Activated CD8-positive, alpha-beta memory T cell treated with anti-CD3 and anti-CD28 coated beads, Interleukin-2, amount 50 U/mL, for 24 hours (primary cell): ENCODE measurements around the gene PTPRT.

Experiments
- DNase-seq: peaks from one replicate; pipeline ENCODE4 v3.0.0-alpha.2; 2020; ENCODE audit errors: extremely low read depth

PTPRT gene

DNA sequence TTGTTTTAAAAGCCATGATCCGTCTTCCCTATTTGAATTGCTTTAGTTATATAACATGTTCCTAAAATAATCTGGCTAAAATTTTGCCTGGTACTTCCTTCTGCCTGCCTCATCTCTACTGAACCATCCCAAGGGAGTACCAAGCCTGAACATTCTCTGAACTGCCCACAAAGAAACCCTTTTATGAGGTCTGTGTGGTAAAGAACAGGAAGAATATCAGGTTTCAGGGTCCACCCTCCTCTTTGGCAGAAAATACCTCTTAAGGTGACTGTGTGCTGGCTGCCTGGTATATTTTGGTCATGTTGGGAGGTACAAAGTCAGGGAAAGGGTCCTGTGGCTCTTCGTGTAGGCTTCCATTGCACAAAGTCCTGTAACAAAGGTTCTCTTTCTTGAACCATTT, 997.4 kb downstream of the PTPRT start:
- no peak for DNase-seq

DNA sequence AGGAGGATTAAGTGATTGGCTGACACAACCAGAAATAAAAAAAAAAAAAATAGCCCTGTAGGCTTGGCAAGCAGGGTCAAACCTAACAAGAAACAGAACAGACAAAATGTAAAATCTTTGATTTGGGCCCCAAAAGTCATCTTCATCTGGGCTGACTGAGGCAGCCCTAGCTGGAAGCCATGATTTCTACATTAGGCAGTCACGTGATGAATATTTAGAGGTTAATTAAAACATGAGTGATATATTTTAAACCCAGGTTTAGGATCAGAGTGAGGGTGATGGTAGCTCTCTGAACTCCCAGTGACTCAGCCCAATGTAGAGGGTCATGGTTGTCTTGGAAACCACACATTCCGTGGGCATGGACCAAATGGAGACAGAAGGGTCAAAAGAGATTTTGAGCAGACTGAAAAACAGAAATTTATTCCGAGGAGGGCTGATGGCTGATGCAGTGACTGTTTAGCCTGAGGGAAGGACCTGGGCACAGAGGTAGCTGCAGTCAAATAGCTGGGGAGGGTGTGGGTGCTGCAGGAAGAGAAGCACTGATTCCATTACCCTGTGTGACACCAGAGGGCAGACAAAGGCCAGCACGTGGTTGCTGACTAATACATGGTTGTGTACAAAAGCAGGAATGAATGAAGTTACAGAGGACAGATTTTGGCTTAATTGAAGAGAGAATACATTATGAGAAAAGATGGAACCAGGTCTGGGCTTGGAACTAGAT, 998.4 kb downstream of the PTPRT start:
- no peak for DNase-seq

DNA sequence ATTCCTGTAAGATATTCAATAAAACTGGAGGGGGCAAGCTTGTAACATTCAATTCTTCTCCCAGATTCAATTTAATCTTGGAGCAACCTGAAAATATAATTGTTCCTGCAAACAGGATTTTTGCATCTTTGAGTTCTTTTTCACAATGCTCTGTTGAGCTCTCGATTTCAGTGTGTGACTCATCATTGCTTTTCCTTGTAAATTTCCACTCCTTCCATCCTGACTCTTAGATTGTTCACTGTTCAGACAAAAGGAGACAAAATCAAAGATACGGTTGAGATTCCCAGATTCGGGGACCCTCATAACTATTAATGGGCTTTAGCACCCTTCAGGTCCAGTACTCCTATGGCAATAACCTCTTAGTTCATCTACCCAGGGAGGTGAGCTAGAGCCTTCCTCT, 999.6 kb downstream of the PTPRT start:
- no peak for DNase-seq

DNA sequence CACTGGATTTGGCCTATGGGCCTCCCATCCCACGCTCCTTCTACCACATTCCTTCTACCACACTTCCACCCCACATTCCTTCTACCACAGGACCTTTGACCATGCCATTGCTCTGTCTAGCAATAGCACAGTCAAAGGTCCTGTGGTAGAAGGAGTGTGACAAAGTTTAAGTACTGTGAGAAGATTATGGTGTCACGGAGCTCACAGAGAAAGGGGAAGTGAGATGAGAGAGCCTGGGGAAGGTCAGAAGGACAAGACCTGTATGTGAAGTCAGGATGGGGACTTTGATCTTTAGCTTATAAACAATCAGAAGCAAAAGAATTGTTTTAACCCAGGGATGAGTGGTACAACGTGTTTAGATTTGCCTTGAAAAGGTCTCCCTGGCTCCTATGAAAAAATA, 1003.4 kb downstream of the PTPRT start:
- no peak for DNase-seq

DNA sequence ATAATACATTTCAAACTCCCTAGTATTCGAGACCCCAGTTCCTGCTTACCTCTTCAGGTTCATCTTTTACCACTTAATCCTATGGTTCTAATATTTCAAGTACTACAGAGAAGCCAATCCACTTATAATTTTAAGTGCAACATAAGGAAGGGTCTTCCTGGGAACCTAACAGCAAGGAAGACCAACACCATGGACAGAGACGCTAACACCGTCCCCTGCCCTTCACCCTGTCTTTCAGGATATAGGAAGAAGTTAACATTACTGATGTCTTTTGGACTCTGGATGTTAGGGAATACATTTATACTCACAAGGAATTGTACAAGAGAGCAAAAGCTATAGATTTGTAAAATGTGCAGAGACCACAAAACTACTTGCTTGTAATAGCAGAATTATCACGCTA, 1006.6 kb downstream of the PTPRT start:
- DNase-seq: no peak

DNA sequence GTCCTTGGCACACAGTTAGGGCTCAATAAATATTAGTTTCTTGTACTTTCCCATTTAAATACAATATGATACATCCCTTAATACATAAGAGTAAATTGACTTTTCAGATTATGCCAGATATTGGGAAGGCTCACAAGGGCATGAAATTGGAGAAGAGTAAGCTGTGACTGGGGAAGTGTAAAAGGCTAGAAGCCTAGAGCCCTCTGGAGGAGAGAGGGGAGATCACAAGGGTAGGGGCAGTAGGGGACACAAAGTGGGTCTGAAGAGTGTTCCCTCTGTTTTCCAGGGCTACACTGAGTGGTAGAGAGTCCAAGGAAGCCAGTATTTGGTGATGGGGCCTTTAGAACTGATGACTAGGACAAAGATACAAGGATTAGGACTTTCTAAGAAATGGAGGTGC, 1008.6 kb downstream of the PTPRT start:
- no peak for DNase-seq

DNA sequence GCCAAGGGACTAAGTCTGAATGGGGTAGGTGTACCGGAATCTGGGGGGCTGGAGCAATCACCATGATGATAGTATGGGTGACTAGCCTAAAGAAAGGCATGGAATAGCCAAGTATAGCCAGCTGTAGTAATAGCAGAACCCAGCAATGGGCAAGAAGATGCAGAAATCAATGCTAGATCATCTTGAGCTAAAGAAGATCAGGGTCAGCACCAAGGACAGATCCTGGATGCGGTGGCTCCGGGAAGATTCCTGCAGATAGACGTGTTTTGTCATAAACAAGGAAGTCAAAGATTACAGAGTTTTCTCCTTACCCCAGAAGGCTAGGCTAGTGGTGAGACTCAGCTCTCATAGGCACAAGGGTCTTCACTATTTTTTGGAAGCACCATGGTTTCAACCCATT, 1009.9 kb downstream of the PTPRT start:
- no peak for DNase-seq

DNA sequence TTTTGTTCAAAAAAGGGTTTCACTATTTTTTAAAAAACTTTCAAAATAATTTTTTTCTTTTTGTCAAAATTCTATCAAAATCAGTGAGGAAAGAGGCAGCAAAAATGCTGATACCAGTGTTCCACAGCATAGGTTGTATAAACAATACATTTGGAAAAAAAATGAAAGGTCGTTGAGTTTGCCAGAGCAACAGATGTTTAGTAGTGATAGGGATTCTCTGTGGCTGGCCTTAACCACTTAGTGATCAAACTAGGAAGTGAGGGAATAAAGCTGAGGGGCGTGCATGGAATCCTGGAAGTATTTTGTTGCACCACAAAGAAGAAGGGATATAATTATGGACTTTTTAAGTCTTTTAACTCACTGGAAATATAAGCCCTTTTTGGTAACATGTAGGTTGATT, 1016.3 kb downstream of the PTPRT start:
- DNase-seq: no peak

DNA sequence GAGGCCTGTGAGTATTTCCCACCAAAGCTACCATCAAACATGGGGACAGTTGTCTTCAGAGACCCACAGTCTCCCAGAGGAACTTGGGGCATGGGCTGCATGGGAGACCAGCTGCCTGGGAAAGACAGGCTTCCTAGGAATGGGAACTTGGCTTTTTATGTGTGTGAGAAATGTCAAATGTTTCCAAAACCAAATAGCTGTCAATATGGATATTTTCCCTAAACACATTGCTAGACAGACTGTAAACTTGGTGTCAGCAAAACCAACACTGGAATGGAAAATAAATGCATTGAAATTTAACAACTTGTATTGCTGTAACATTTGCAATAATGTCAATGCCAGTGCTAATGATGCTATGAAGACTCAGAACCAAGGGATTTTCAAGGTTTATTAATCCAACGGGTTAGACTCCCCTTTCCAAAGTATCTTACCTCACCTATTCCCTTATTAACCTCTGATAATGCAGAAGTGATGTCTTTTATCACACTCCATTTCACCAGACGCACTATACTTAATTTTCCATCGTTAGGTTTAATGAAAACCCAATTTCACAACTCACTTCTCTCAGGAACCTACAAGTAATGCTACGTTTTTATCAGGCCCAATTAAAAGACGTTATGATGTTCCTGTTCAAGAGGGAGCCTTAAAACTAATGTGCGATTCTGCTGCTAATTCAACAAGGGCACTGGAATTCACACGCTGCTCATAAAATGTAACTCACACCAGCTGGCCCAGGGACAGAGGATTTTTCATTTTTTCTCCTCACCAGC, 1025.4 kb downstream of the PTPRT start:
- no peak for DNase-seq

DNA sequence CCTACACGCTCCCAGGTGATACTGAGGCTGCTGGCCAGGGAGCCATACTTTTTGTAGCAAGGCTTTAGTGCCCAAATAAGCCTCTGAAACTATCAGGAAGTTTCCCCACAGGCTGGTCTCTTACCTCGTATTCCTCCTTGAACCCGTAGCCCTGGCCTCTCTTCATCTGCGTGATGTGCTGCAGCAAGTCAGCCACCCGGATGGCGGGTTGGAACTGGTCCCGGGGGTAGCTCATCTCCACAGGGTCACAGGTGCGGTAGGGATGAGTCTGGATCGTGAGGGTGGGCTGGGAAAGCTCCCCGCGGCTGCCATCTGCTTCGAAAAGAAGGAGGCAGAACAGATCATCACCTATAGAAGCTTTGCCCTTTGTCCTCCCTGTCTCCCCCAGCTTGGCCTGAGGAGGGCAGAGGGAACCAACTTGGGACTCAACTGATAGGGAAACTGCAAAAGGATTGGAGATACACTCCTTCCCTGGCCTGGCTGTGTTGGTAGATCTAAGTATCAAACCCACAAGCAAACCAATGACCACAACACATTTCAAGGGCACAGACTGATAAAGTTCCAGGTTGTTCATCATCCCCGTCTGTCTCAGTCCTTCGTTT, 1028.4 kb downstream of the PTPRT start:
- DNase-seq: no peak

DNA sequence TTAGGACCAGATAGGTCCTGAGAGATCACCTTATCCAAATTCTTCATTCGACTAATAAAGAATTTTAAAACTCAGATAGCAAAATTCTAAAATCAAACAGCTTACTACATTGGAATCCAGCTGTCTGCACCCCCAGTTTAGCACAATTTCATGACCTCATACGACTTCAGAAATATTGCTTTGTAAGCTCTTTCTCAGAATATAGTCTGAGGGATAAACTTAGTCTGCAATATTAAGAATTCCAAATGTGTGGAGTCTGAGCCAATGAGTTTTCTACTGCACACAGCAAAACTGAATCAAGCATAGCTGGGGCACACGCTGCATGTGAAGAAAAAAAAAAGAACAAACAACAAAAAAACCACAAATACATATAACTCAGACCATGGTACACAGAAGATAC, 1029.9 kb downstream of the PTPRT start:
- no peak for DNase-seq

DNA sequence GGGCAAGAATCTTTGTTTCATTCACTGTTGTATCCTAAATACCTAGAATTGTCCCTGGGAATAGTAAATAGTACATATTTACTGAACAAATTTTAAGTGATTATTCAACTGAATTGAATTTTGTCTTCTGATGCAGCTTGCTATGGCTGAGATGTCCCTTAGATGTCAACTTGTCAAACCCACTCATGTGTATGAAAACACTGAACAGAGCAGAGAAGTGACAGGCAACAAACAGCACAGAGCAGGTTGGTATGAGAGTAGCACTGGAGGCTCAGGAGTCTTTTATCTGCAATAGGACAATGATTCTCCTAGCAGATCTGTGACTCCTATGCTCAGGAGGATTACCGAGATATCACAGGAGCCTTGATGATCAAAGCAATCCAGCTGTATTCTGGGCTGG, 1031.4 kb downstream of the PTPRT start:
- no peak for DNase-seq

DNA sequence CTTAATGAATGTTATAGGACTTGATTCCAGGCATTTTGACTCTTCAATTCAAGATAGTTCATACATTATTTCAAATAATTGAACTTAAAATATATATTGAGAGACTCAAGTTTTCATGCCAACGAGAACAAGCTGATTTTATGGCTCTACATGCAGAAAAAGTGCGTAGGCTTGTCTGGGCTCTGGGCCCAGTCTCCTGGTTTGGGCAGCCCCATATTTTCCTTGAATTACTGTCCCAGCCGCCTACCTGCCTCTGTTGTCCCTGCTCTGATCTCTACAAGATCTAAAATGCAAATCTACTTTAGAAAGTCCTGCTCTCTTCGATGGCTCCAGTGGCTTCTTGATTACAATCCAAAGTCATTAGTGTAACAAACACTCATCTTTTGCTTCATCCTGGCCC, 1034.1 kb downstream of the PTPRT start:
- DNase-seq: no peak

DNA sequence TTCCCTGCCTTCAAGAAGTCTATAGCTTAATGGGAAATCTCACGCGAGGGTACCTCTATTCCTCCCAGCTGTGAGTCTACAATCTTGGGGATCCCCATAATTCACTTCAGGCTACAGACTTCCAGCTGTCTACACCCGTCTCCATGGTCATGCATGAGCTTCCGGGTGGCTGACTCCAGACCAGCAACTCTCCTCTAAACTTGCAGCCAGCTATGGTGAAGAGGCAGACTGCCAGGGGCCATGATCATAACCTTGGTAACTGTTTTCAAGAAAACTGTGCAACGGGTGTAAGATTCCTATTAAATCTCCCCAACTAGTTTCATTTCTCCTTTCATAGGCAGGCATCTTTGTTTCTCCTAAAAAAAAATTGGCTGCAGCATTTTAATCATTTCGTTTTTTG, 1037.1 kb downstream of the PTPRT start:
- no peak for DNase-seq

DNA sequence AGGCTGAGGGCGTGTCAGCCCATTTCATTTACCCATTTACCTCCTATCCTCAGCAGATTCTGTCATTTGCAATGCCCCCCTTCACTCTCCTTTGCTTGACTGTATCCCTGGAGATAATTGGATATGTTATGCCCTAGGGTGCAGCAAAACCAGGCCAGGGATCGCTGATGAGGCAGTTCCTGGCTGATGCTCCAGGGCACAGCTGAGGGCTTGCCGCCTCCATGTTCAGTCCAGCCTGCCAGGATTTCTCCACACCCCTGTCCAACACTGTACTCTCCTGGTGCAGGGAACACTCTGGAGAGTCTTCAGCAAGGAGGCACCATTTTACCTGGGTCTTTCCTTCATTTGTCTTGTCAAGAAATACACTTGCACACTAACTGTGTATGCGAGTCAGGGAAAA, 1039.5 kb downstream of the PTPRT start:
- no peak for DNase-seq

DNA sequence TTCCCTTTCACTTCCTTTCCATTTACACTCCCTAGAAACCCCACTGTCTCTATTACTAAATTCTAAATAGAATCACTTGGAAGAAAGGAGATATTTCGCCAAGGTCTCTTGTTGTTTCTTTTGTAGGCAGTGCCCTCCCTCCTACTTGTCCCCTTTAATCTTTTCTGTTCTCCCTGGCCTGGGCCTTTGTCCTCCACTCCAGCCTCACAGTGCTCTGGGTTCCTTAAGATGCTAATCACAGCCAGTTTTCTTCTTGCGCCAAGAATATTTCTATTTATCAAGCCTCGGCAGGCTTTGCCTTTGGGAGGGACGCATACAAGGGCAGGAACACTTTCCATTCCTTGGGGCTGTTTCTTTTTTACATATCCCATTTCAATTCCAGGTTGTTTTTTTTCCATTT, 1051.0 kb downstream of the PTPRT start:
- DNase-seq: no peak

DNA sequence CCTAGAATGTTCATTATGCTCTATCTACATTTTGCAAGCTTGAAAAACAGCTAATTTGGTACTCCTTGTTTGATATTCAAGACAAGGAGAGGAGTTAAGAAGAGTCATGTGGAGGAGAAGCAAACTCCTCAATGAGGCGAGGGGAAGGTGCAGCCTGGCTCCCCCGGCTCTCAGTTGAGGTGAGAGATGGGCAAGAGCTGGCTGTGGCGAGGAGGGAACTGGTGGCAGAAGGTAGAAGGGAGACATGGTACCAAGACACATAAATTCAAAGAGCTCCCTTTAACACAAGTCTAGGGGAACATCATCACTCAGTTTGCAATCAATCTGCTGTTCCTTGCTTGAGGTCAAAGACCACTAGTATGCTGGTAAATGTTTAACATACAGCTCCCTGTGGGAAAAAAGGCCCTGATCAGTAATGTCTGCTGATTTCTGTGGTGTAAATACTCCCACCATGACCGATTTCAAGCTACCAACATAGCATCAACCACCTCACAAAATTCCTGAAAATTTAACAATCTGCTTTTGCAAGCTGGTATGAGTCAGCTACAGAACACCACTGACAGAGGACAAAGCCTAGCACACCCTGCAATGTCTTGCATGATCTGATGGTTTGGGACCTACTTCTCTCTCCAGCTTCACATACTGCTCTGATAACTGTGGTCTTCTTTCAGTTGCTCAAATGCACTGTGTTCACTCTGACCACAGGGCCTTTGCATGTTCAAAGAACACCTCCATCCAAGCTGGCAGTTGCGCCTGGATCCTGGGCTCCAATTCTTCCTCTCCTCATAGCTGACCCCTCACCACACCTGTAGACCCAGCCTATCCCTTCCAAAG, 1055.2 kb downstream of the PTPRT start:
- DNase-seq: no peak

DNA sequence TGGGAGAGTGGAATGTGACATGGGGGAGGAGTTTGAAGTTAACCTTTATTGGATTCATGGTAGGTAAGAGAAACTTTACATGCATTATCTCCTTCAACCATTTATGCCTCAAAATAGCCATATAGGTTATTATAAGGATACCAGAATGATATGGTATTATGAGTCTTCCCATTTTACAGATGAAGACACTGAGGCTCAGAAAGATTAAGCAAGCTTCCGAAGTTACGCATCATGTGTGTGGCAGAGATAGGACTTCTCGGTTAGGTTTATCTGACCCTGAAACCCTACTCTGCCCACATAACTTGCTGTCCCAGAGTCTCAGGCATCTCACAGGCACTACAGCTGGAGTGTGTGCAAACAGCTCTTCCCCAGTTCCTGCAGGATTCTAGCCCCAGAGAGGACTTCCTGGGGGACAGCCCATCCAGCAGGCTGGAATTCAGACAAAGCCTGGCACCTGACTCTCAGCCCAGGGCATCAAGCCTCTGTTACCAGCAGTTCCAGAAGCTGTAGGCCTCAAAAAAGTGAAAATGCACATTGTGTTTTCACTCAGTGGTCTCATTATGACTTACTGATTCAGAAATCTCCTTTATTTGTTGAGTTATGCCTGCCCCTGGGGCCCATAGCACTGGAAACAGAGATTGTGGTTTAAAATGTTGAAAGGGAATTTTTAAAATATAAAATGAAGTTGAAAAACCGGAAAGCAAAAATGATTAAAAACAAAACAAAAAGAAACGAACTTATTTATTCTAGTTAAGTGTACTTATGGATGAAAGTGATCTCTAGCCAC, 1058.7 kb downstream of the PTPRT start:
- DNase-seq: no peak

DNA sequence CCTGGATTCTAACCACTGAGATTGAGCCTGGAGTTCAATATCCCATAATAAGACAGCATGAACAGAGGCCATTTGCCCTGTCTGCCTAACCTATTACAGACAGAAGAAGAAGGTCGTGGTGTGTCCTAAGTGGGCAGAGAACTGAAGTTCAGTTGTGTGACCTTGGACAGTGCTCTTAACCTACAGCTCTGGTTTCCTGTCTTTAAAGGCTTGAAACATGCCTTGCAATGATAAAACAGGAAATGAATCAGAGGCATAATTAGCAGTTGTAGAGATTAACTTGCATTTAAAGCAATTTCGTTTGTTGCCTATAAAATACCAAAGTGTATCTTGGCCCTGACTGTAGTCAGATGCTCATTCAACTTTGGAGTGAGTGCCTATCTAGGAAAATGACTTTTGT, 1064.3 kb downstream of the PTPRT start:
- no peak for DNase-seq

DNA sequence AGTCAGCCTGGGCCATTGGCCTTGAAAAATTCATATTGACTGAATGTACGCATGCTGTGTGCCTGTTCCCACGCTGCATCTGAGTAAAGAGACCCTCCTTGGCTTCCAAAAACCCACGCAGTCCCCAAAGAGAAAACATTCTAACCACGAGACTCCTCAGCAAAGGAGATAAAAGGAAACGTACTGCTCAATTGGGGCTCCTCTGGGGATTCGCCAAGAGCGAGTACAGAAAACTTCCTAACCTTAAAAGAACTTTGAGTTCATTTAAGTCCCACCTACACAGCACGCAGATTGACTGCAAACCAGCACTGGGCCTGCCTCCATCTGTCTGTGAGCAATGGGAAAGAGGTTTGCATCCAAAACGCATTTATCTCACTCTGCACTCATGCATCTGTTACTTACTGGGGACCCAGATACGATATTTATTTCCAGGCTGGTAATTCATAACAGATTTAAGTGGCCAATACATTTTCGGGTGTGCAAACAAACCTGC, 1065.7 kb downstream of the PTPRT start:
- no peak for DNase-seq

DNA sequence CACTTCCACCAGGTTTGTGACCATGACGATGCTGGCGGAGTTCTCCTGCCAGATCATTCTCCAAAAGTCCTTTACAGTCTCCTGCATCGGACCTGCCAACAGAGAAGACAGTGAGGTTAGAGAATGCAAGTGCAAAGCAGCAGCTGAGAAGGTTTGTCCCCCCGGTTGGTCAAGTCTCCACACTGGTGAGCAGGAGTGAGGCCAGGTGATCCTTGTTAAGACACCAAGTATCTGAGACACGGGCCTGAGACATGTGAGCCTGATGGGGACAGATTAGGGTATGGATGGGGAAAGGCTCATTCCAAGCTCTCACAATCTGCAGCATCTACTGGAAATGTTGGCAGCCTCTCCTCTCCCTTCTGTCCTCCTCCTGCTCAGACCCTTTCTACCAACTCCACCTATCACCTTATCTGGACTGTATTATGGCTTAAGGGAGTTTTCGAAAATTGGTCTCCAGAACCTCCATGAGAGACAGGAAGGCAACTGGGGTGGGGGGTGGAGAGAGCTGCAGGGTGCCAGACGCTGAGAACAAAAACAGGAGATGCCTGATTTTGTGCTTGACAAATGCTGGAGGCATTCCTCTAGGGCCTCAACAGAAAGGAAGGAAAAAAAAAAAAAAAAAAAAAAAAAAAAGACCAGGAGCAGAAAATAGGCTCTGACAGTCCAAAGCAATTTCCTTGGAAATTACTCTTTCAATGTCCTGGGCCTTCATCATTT, 1071.1 kb downstream of the PTPRT start:
- no peak for DNase-seq
